MCF 10A (cell line): ENCODE results near the gene CHRND. TPM values are rescaled to one million over a fixed set of nuclear protein-coding genes. Genes with fewer than 3 reads are reported as not detected.

Experiments
- BruUV-seq: library from RNA; stranded (reverse); fragments of 400-500 nt; replicated peaks from 2 replicates; lab custom pipeline; 2021; lab: Mats Ljungman, UMichigan
- CTCF ChIA-PET: fragments of 300-600 bp; sonication (Branson Sonifier 250); formaldehyde crosslinking; extraction: SDS; loops from one replicate; lab custom pipeline; 2021; ENCODE audit warnings: antibody characterized with exemption, inconsistent platforms; lab: Yijun Ruan, JAX
- POLR2A ChIA-PET: fragments of 300-600, 350-650 bp; sonication (Branson Sonifier 250); formaldehyde crosslinking; extraction: SDS; loops from one replicate; lab custom pipeline; 2020; ENCODE audit warnings: antibody characterized with exemption, inconsistent platforms; lab: Yijun Ruan, JAX
- DNase-seq: peaks from one replicate; pipeline ENCODE4 v3.0.0-alpha.2; 2018; ENCODE audit not compliant: unreplicated experiment
- H3K27ac Mint-ChIP-seq: one replicate; pipeline ENCODE4 v1.8.0; 2022; ENCODE audit warnings: mild to moderate bottlenecking, low read depth, mixed read lengths; ENCODE audit not compliant: unreplicated experiment
- H3K27me3 Mint-ChIP-seq: one replicate; pipeline ENCODE4 v1.8.0; 2022; ENCODE audit warnings: mixed read lengths; ENCODE audit not compliant: insufficient read depth, unreplicated experiment
- H3K36me3 Mint-ChIP-seq: one replicate; pipeline ENCODE4 v1.8.0; 2022; ENCODE audit warnings: mild to moderate bottlenecking, moderate library complexity, mixed read lengths; ENCODE audit not compliant: insufficient read depth, unreplicated experiment
- H3K4me1 Mint-ChIP-seq: one replicate; pipeline ENCODE4 v1.8.0; 2022; ENCODE audit warnings: mixed read lengths; ENCODE audit not compliant: insufficient read depth, unreplicated experiment
- H3K4me3 Mint-ChIP-seq: one replicate; pipeline ENCODE4 v1.8.0; 2022; ENCODE audit warnings: mild to moderate bottlenecking, moderate library complexity, mixed read lengths; ENCODE audit not compliant: unreplicated experiment
- H3K9me3 Mint-ChIP-seq: one replicate; pipeline ENCODE4 v1.8.0; 2022; ENCODE audit warnings: mixed read lengths; ENCODE audit not compliant: unreplicated experiment
- CTCF ChIP-seq: fragments of 200-600 bp; IDR thresholded peaks from one replicate; pipeline ENCODE4 v1.8.0; 2022; ENCODE audit warnings: antibody characterized with exemption, mild to moderate bottlenecking; ENCODE audit not compliant: unreplicated experiment
- intact Hi-C: fragments of 100-400 bp; cut with micrococcal nuclease; formaldehyde crosslinking; loops from 2 replicates; pipeline ENCODE4 v1.14.1; 2022
- total RNA-seq: library from RNA; stranded (reverse); gene quantifications from 2 replicates; pipeline ENCODE4 v1.2.3, GENCODE V29; 2022

CHRND gene
- total RNA-seq, 1 experiment from 2014 or later: not detected

- BruUV-seq: no TSS peak
- Mint-ChIP-seq H3K36me3 (peaks cover 13% of the 10 kb centered on the region), H3K4me3 (no peak overlapping the region), H3K9me3 (no peaks in the 10 kb centered on the region), H3K4me1 (no peaks in the 10 kb centered on the region), H3K27ac (no peak overlapping the region), H3K27me3 (no peaks in the 10 kb centered on the region)
- ChIA-PET CTCF (no interaction called here), POLR2A (interaction anchor here (0.9 kb wide), 1 partner anchor 12 kb away, joined by 3 read pairs; no protein-coding TSS in a partner anchor)
- intact Hi-C loops: no loop called here
- no peak for DNase-seq
- no peak for TF ChIP-seq CTCF
These were observed 54.7 kb downstream of the CHRND start for GRCh38 chr2:232580648-232580981.

- Mint-ChIP-seq H3K4me1 (no peaks in the 10 kb centered on the region), H3K4me3 (no peak overlapping the region), H3K27me3 (no peaks in the 10 kb centered on the region), H3K9me3 (no peaks in the 10 kb centered on the region), H3K27ac (no peak overlapping the region), H3K36me3 (peaks cover 13% of the 10 kb centered on the region)
- no peak for TF ChIP-seq CTCF
- ChIA-PET CTCF (no interaction called here), POLR2A (interaction anchor here (1.1 kb wide), 1 partner anchor 13 kb away, joined by 4 read pairs; no protein-coding TSS in a partner anchor)
- DNase-seq: no peak
- intact Hi-C loops: no loop called here
- BruUV-seq: no TSS peak
These were observed 55.8 kb downstream of the CHRND start for GRCh38 chr2:232581725-232582124.

GRCh38 chr2:232584238-232584637 lies 58.3 kb downstream of the CHRND start:
- DNase-seq: no peak
- Mint-ChIP-seq H3K27me3 (no peaks in the 10 kb centered on the region), H3K27ac (no peak overlapping the region), H3K4me1 (peaks cover 10% of the 10 kb centered on the region), H3K9me3 (no peaks in the 10 kb centered on the region), H3K36me3 (peaks cover 8% of the 10 kb centered on the region), H3K4me3 (no peak overlapping the region)
- intact Hi-C loops: no loop called here
- TF ChIP-seq CTCF: no peak
- CTCF ChIA-PET: interaction anchor here (0.6 to 0.7 kb wide), 6 partner anchors 10 to 1147 kb away, joined by 3 read pairs; no protein-coding TSS in a partner anchor
- BruUV-seq: no TSS peak
- POLR2A ChIA-PET: interaction anchor here (0.9 to 2.1 kb wide), 3 partner anchors 9 to 16 kb away, joined by 4 to 5 read pairs (median 5); no protein-coding TSS in a partner anchor

Other genes with a start within 250 kb of the CHRND start
- 0.35 and 0.64 TPM in 2 replicates for gene ALPP, start 147.4 kb upstream of the CHRND start, total RNA-seq
- not detected in 2 replicates for gene ALPG, start 119.3 kb upstream of the CHRND start, total RNA-seq
- not detected in 2 replicates for gene ALPI, start 70.0 kb upstream of the CHRND start, total RNA-seq
- not detected in 2 replicates for gene ECEL1, start 38.3 kb upstream of the CHRND start, total RNA-seq
- not detected in 2 replicates for gene PRSS56, start 5.8 kb upstream of the CHRND start, total RNA-seq
- not detected in 2 replicates for gene CHRNG, start 13.5 kb downstream of the CHRND start, total RNA-seq
- gene TIGD1, start 24.4 kb downstream of the CHRND start, total RNA-seq: 4.9 and 5.2 TPM in 2 replicates
- 51.7 and 52.8 TPM in 2 replicates for gene EIF4E2, start 24.5 kb downstream of the CHRND start, total RNA-seq
- not detected in 2 replicates for gene EFHD1, start 107.4 kb downstream of the CHRND start, total RNA-seq
- gene GIGYF2, start 171.2 kb downstream of the CHRND start, total RNA-seq: 71.1 and 90.3 TPM in 2 replicates